K562 (cell line): ENCODE results near the gene LYPD3. TPM values are rescaled to one million over a fixed set of nuclear protein-coding genes. Genes with fewer than 3 reads are reported as not detected.

Source experiments
- ATAC-seq: fragments of 200-7000 bp; cut with Tn5 transposase; 3 replicates; pipeline ENCODE4 v1.9.1; 2020; ENCODE audit warnings: moderate library complexity
- BruUV-seq: library from RNA; stranded (reverse); fragments of 400-500 nt; replicated peaks from 2 replicates; lab custom pipeline; 2021; lab: Mats Ljungman, UMichigan
- CTCF ChIA-PET: fragments of 300-600 bp; formaldehyde crosslinking; extraction: SDS; loops from one replicate; lab custom pipeline; 2021; ENCODE audit warnings: low intra/inter-chr PET ratio; lab: Yijun Ruan, JAX
- POLR2A ChIA-PET: fragments of 300-600, 350-650 bp; sonication (Branson Sonifier 250); formaldehyde crosslinking; extraction: SDS; loops from one replicate; lab custom pipeline; 2021; ENCODE audit warnings: antibody characterized with exemption, inconsistent platforms; lab: Yijun Ruan, JAX
- DNase-seq, 4 experiments: peaks; one replicate each; pipeline versions ENCODE4 v3.0.0 to v3.0.0-alpha.2; 2011 to 2018; ENCODE audit warnings: low spot score in 3 of 4, mixed read lengths in 3 of 4; ENCODE audit errors: extremely low read depth in 1 of 4
- FAIRE-seq: peaks from 2 replicates; lab custom pipeline; 2011; peaks lifted over from hg19 to GRCh38; lab: Jason Lieb, UNC
- H2AFZ ChIP-seq: 2 replicates; pipeline ENCODE4 v1.6.0; 2011; ENCODE audit warnings: low read depth, low read length, control low read depth, inconsistent platforms
- H3K27ac ChIP-seq: fragments of 200-600 bp; 3 replicates; pipeline ENCODE4 v1.8.0; 2011; ENCODE audit warnings: low read depth, mild to moderate bottlenecking, control low read depth, inconsistent platforms, low read length, moderate library complexity, mixed read lengths; ENCODE audit errors: extremely low read depth
- H3K27me3 ChIP-seq, 2 experiments: fragments of 300-600 bp in 1 of 2; 2 replicates in 1 of 2; 3 replicates in 1 of 2; pipeline versions ENCODE4 v1.6.0 to v1.8.0; 2011; ENCODE audit warnings: inconsistent platforms in 2 of 2, low read length in 2 of 2, mild to moderate bottlenecking in 1 of 2, mixed read lengths in 1 of 2, moderate library complexity in 1 of 2; ENCODE audit not compliant: control insufficient read depth in 2 of 2, insufficient read depth in 2 of 2
- H3K36me3 ChIP-seq: fragments of 300-600 bp; 3 replicates; pipeline ENCODE4 v1.8.0; 2011; ENCODE audit warnings: mild to moderate bottlenecking, low read length, inconsistent platforms; ENCODE audit not compliant: control insufficient read depth, insufficient read depth
- H3K4me1 ChIP-seq, 2 experiments: fragments of 200-600 bp in 1 of 2; replicated peaks in 1 of 2; 2 replicates in 1 of 2; 3 replicates in 1 of 2; pipeline versions ENCODE4 v1.5.1 to v1.8.0; 2011; ENCODE audit warnings: inconsistent platforms in 2 of 2, low read length in 2 of 2, mild to moderate bottlenecking in 1 of 2, mixed read lengths in 1 of 2, moderate library complexity in 1 of 2; ENCODE audit not compliant: control insufficient read depth in 2 of 2, insufficient read depth in 2 of 2
- H3K4me2 ChIP-seq: 2 replicates; pipeline ENCODE4 v1.6.1; 2011; ENCODE audit warnings: low read length, control low read depth, inconsistent platforms, mixed read lengths; ENCODE audit not compliant: insufficient read depth
- H3K4me3 ChIP-seq: fragments of 200-600 bp; sonication (generic), shearing (Covaris generic); 2 replicates; pipeline ENCODE4 v1.5.1; 2016; ENCODE audit warnings: control low read depth, inconsistent platforms
- H3K79me2 ChIP-seq: fragments of 200-600 bp; 3 replicates; pipeline ENCODE4 v1.8.0; 2011; ENCODE audit warnings: low read length, inconsistent platforms; ENCODE audit not compliant: control insufficient read depth, insufficient read depth
- H3K9ac ChIP-seq, 2 experiments: 2 replicates each; pipeline versions ENCODE4 v1.6.0 to v1.6.1; 2011; ENCODE audit warnings: low read depth in 2 of 2, low read length in 2 of 2, control low read depth in 1 of 2, inconsistent platforms in 1 of 2, mild to moderate bottlenecking in 1 of 2, mixed read lengths in 1 of 2; ENCODE audit not compliant: insufficient read depth in 1 of 2
- H3K9me1 ChIP-seq: one replicate; pipeline ENCODE4 v1.6.0; 2011; ENCODE audit warnings: inconsistent platforms, mild to moderate bottlenecking, low read length, moderate library complexity; ENCODE audit not compliant: control insufficient read depth, insufficient read depth
- H3K9me3 ChIP-seq: replicated peaks from 2 replicates; pipeline ENCODE4 v1.5.1; 2011; ENCODE audit warnings: low read depth, low read length, inconsistent platforms; ENCODE audit not compliant: control insufficient read depth, insufficient read depth
- H4K20me1 ChIP-seq: replicated peaks from 2 replicates; pipeline ENCODE4 v1.6.1; 2011; ENCODE audit warnings: low read length, inconsistent platforms, mixed read lengths; ENCODE audit not compliant: control insufficient read depth, insufficient read depth
- AFF1 ChIP-seq, 2 experiments: fragments of 450-650 bp; IDR thresholded peaks; 2 replicates each; pipeline ENCODE4 v1.6.1; 2018; ENCODE audit warnings: mild to moderate bottlenecking in 2 of 2, low read depth in 1 of 2; ENCODE audit not compliant: partially characterized antibody in 2 of 2
- ATF7 ChIP-seq: fragments of 450-650 bp; IDR thresholded peaks from 2 replicates; pipeline ENCODE4 v1.7.1; 2014; ENCODE audit warnings: mild to moderate bottlenecking, moderate library complexity
- BHLHE40 ChIP-seq: IDR thresholded peaks from 2 replicates; pipeline ENCODE4 v1.6.1; 2011; ENCODE audit warnings: low read length, improper control_type of control experiment
- CCAR2 ChIP-seq: fragments of 200-400 bp; formaldehyde crosslinking; IDR thresholded peaks from 2 replicates; pipeline ENCODE4 v1.6.1; 2017; ENCODE audit warnings: mild to moderate bottlenecking, low read depth, low read length
- OTX1 ChIP-seq: fragments of 450-650 bp; formaldehyde crosslinking; IDR thresholded peaks from 2 replicates; pipeline ENCODE4 v1.4.0; 2022; ENCODE audit warnings: mild to moderate bottlenecking
- PRDM10 ChIP-seq: fragments of 450-650 bp; IDR thresholded peaks from 2 replicates; pipeline ENCODE4 v1.6.1; 2018; ENCODE audit not compliant: partially characterized antibody
- SMARCB1 ChIP-seq: IDR thresholded peaks from 2 replicates; pipeline ENCODE4 v1.6.1; 2011; ENCODE audit warnings: improper control_type of control experiment, low read depth; ENCODE audit not compliant: insufficient read length
- WGBS: fragments of 100-300 bp; shearing (Covaris generic); methylation state at CpG from one replicate; pipeline ENCODE4 v1.1.6; 2016; ENCODE audit warnings: low coverage, mixed read lengths; ENCODE audit not compliant: insufficient coverage; ENCODE audit errors: missing lambda C conversion rate; 5-methylcytosine and 5-hydroxymethylcytosine counted together
- in situ Hi-C: fragments of 300-500 bp; cut with MboI; formaldehyde crosslinking; loops from 4 replicates; pipeline ENCODE4 v1.15.0; 2018; ENCODE audit warnings: inconsistent platforms, mixed read lengths
- intact Hi-C: fragments of 100-400 bp; cut with micrococcal nuclease; formaldehyde crosslinking; loops from 2 replicates; pipeline ENCODE4 v1.14.2; 2022
- polyA plus RNA-seq, 8 experiments: library from polyadenylated mRNA; depleted of rRNA in 4 of 8; stranded (reverse) in 5 of 8; unstranded in 3 of 8; fragments of >200 nt; fragmentation: Nextera tagmentation in 2 of 8; fragmentation: Illumina TruSeq in 1 of 8; extraction: Ambion mirVana in 2 of 8; extraction: Trizol in 1 of 8; gene quantifications; 2 replicates each; pipeline versions ENCODE4 v1.2.1 to v1.2.3, GENCODE V29; 2011 to 2014; ENCODE audit warnings: inconsistent platforms in 1 of 8, missing spikeins in 1 of 8
- total RNA-seq, 7 experiments: library from RNA; depleted of rRNA in 6 of 7; stranded (reverse); fragments of >200 nt in 6 of 7; fragmentation: Illumina TruSeq in 2 of 7; extraction: Trizol in 2 of 7; gene quantifications; 2 replicates each; pipeline versions ENCODE4 v1.2.1 to v1.2.3, GENCODE V29; 2011 to 2021; ENCODE audit warnings: low replicate concordance in 1 of 7

Gene LYPD3
- total and polyA plus RNA-seq, 9 of the 15 experiments (the other 6 are each of a cell fraction or from before 2014, with no cell fraction given): 0.04 to 0.33 (median 0.20) TPM; not detected in 1

- TF ChIP-seq AFF1 (IDR thresholded peaks at IDR 0.05; ENCODE audit: low read depth in 1 of 2, partially characterized antibody in 2 of 2): no peak
Measured at GRCh38 chr19:43461303-43461702, 4.1 kb downstream of the LYPD3 start (continued).

GRCh38 chr19:43460362-43461016 lies 4.9 kb downstream of the LYPD3 start:
- no peaks in the 10 kb centered on the region for H4K20me1 ChIP-seq
- no peak overlapping the region for H3K4me2 ChIP-seq
- intact Hi-C loops: loop anchor here (5.0 kb wide), 1 partner anchor 42 kb away; the partner anchor contains the start of gene PHLDB3
- no peak for ATAC-seq
- no peaks in the 10 kb centered on the region for H3K9me1 ChIP-seq
- no peak overlapping the region for H3K27ac ChIP-seq
- in situ Hi-C loops: no loop called here
- 8% methylated on average over 16 of the region's 16 CpGs for WGBS
- DNase-seq: no peak
- H3K27me3 ChIP-seq: peaks cover 17 to 18% of the 10 kb centered on the region in 2 experiments; a peak in 4 of 5 replicates
- ChIA-PET CTCF (no interaction called here), POLR2A (interaction anchor here (0.6 to 1.0 kb wide), 5 partner anchors 13 to 264 kb away, joined by 3 to 8 read pairs (median 4); no protein-coding TSS in a partner anchor)
- H3K79me2 ChIP-seq: no peaks in the 10 kb centered on the region
- H3K4me3 ChIP-seq: no peak overlapping the region
- H3K9ac ChIP-seq: no peak overlapping the region
- BruUV-seq: no TSS peak
- H3K9me3 ChIP-seq: no peaks in the 10 kb centered on the region
- H3K36me3 ChIP-seq: no peaks in the 10 kb centered on the region
- H2AFZ ChIP-seq: 0 out of 2 replicates have a peak overlapping the region, but pooled peaks have one; percentile 19
- peaks cover 14 to 31% of the 10 kb centered on the region in 2 experiments; a peak in 4 of 5 replicates for H3K4me1 ChIP-seq
- FAIRE-seq: no peak
- TF ChIP-seq ATF7 (peak; percentile 54; the same call in 1 of the 2 replicates), OTX1 (CRISPR knock-in tag) (no peak), SMARCB1 (no peak), PRDM10 (peak; percentile 97), BHLHE40 (peak; percentile 27; the same call in 1 of the 2 replicates), CCAR2 (no peak)
